DOHH2 (cell line): ENCODE measurements around the gene CCDC6.
"Not testable (repeated sequence)": the region's sequence is repeated elsewhere in the genome, so short reads cannot be mapped to it uniquely, and the experiment has no call there.

Source experiments
- EZH2phosphoT487 ChIP-seq: fragments of 200-600 bp; sonication (generic); IDR thresholded peaks from 2 replicates; pipeline ENCODE4 v1.6.1; 2017; ENCODE audit warnings: borderline replicate concordance, mild to moderate bottlenecking, antibody characterized with exemption, low read length, moderate library complexity, mixed read lengths
- TF ChIP-seq, protein P1 (sequence below): fragments of 200-600 bp; sonication (generic); IDR thresholded peaks from one replicate; pipeline ENCODE4 v1.5.1; 2014; ENCODE audit warnings: antibody characterized with exemption, mild to moderate bottlenecking, low read depth, low read length; ENCODE audit not compliant: poor library complexity, severe bottlenecking

GRCh38 chr10:59787032-59787431, 119.3 kb downstream of the CCDC6 start:
- TF ChIP-seq, protein P1, sequence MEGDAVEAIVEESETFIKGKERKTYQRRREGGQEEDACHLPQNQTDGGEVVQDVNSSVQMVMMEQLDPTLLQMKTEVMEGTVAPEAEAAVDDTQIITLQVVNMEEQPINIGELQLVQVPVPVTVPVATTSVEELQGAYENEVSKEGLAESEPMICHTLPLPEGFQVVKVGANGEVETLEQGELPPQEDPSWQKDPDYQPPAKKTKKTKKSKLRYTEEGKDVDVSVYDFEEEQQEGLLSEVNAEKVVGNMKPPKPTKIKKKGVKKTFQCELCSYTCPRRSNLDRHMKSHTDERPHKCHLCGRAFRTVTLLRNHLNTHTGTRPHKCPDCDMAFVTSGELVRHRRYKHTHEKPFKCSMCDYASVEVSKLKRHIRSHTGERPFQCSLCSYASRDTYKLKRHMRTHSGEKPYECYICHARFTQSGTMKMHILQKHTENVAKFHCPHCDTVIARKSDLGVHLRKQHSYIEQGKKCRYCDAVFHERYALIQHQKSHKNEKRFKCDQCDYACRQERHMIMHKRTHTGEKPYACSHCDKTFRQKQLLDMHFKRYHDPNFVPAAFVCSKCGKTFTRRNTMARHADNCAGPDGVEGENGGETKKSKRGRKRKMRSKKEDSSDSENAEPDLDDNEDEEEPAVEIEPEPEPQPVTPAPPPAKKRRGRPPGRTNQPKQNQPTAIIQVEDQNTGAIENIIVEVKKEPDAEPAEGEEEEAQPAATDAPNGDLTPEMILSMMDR: not testable (repeated sequence)
- TF ChIP-seq EZH2phosphoT487: not testable (repeated sequence)
